ENCODE measurements around the gene VIL1. TPM values are rescaled to one million over a fixed set of nuclear protein-coding genes. Genes with fewer than 3 reads are reported as not detected.
A peak's percentile ranks its signal among the peaks of the same experiment; 100 is the strongest.

The VIL1 gene
- total and polyA plus RNA-seq, 9 of the 15 experiments (the other 6 are each of a cell fraction or from before 2014, with no cell fraction given) = 0.51 to 2.7 (median 1.2) TPM

GRCh38 chr2:218395826-218396687, 22.9 kb upstream of the VIL1 start (continued):
- TF ChIP-seq, protein P1, sequence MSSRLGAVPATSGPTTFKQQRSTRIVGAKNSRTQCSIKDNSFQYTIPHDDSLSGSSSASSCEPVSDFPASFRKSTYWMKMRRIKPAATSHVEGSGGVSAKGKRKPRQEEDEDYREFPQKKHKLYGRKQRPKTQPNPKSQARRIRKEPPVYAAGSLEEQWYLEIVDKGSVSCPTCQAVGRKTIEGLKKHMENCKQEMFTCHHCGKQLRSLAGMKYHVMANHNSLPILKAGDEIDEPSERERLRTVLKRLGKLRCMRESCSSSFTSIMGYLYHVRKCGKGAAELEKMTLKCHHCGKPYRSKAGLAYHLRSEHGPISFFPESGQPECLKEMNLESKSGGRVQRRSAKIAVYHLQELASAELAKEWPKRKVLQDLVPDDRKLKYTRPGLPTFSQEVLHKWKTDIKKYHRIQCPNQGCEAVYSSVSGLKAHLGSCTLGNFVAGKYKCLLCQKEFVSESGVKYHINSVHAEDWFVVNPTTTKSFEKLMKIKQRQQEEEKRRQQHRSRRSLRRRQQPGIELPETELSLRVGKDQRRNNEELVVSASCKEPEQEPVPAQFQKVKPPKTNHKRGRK (tag; IDR thresholded peaks at IDR 0.05) = no peak
- TF ChIP-seq E4F1 (CRISPR knock-in tag; IDR thresholded peaks at IDR 0.05; ENCODE audit: borderline replicate concordance) = no peak
- peak; percentile 93 for TF ChIP-seq ZBTB7A (IDR thresholded peaks at IDR 0.05; ENCODE audit: borderline replicate concordance, control insufficient read depth, low read depth, low read length)
- TF ChIP-seq, protein P2, sequence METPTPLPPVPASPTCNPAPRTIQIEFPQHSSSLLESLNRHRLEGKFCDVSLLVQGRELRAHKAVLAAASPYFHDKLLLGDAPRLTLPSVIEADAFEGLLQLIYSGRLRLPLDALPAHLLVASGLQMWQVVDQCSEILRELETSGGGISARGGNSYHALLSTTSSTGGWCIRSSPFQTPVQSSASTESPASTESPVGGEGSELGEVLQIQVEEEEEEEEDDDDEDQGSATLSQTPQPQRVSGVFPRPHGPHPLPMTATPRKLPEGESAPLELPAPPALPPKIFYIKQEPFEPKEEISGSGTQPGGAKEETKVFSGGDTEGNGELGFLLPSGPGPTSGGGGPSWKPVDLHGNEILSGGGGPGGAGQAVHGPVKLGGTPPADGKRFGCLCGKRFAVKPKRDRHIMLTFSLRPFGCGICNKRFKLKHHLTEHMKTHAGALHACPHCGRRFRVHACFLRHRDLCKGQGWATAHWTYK (CRISPR knock-in tag; IDR thresholded peaks at IDR 0.05) = 0 out of 2 replicates have a peak, but pooled peaks have one; percentile 18
- peak in 2 of 3 experiments; percentile 52 to 59; a peak in 3 of 6 replicates for TF ChIP-seq ZBTB11 (CRISPR knock-in tag; IDR thresholded peaks at IDR 0.05)
- TF ChIP-seq HLTF (IDR thresholded peaks at IDR 0.05) = no peak
- TF ChIP-seq RBM22 (IDR thresholded peaks at IDR 0.05; ENCODE audit: low read depth, low read length, poor library complexity, severe bottlenecking) = no peak
- TF ChIP-seq NBN (IDR thresholded peaks at IDR 0.05; ENCODE audit: low read depth) = peak; percentile 50; the same call in 1 of the 2 replicates
- no peak for TF ChIP-seq RBM15 (IDR thresholded peaks at IDR 0.05; ENCODE audit: insufficient read depth, low read length)
- peak; percentile 26; the same call in 1 of the 2 replicates for TF ChIP-seq ZKSCAN8 (CRISPR knock-in tag; IDR thresholded peaks at IDR 0.05)
- no peak for TF ChIP-seq FUS (optimal IDR thresholded peaks at IDR 0.05; ENCODE audit: low read depth, low read length)
- TF ChIP-seq SIRT6 (IDR thresholded peaks at IDR 0.05; ENCODE audit: low read depth, low read length) = no peak
- TF ChIP-seq ZNF324 (CRISPR knock-in tag; IDR thresholded peaks at IDR 0.05) = no peak
- TF ChIP-seq SRF (CRISPR knock-in tag; IDR thresholded peaks at IDR 0.05) = peak in 1 of 2 experiments; percentile 63; a peak in 2 of 4 replicates
- TF ChIP-seq CHD4 (IDR thresholded peaks at IDR 0.05; ENCODE audit: insufficient read depth, insufficient replicate concordance, low read depth, low read length, poor library complexity, severe bottlenecking) = no peak
- TF ChIP-seq HNRNPL (IDR thresholded peaks at IDR 0.05; ENCODE audit: low read depth, low read length) = no peak; the same call in 1 of the 2 replicates
- TF ChIP-seq RNF2 (IDR thresholded peaks at IDR 0.05) = peak; percentile 95

Measured in K562 (cell line).